ENCODE results near the gene TNRC18. TPM values are rescaled to one million over a fixed set of nuclear protein-coding genes. Genes with fewer than 3 reads are reported as not detected.

TNRC18 gene
- total and polyA plus RNA-seq, 9 of the 15 experiments (the other 6 are each of a cell fraction or from before 2014, with no cell fraction given): 0.03 to 43.2 (median 18.0) TPM

- Histone ChIP-seq H3K4me3 (no peak overlapping the region), H4K20me1 (replicated peaks; ENCODE audit: control insufficient read depth, insufficient read depth, low read length) (0 out of 2 replicates have a peak, but pooled peaks cover 3% of the 10 kb centered on the region), H3K27ac (ENCODE audit: extremely low read depth, low read depth, low read length) (no peak overlapping the region), H3K27me3 (ENCODE audit: control insufficient read depth in 2 of 2, insufficient read depth in 2 of 2, low read length in 2 of 2) (no peaks in the 10 kb centered on the region), H3K4me2 (ENCODE audit: insufficient read depth, low read length) (no peak overlapping the region), H3K9ac (ENCODE audit: insufficient read depth in 1 of 2, low read depth in 2 of 2, low read length in 2 of 2) (peak overlapping the region in 1 of 2 experiments; percentile 82; a peak in 1 of 4 replicates), H2AFZ (ENCODE audit: low read depth, low read length) (no peak overlapping the region), H3K9me1 (ENCODE audit: control insufficient read depth, insufficient read depth, low read length) (no peaks in the 10 kb centered on the region), H3K9me3 (replicated peaks; ENCODE audit: control insufficient read depth, insufficient read depth, low read depth, low read length) (no peaks in the 10 kb centered on the region), H3K79me2 (ENCODE audit: control insufficient read depth, insufficient read depth, low read length) (no peaks in the 10 kb centered on the region), H3K4me1 (replicated peaks in 1 of 2; ENCODE audit: control insufficient read depth in 2 of 2, insufficient read depth in 2 of 2, low read length in 2 of 2) (peaks cover 9 to 32% of the 10 kb centered on the region in 2 experiments; a peak in 4 of 5 replicates), H3K36me3 (ENCODE audit: control insufficient read depth, insufficient read depth, low read length) (no peaks in the 10 kb centered on the region)
- in situ Hi-C loops (cut with MboI): no loop called here
- FAIRE-seq: no peak
- POLR2A ChIA-PET: interaction anchor here (0.7 kb wide), 2 partner anchors 11 to 14 kb away, joined by 3 read pairs; no protein-coding TSS in a partner anchor
- BruUV-seq (replicated peaks): no TSS peak
- 66% methylated on average over 20 of the region's 24 CpGs for WGBS (ENCODE audit: insufficient coverage, low coverage, missing lambda C conversion rate)
- ATAC-seq: no peak
- CTCF ChIA-PET (ENCODE audit: low intra/inter-chr PET ratio): no interaction called here
- no peak for TF ChIP-seq MAZ (CRISPR knock-in tag; conservative IDR thresholded peaks at IDR 0.05 in 1 of 2, IDR thresholded peaks at IDR 0.05 in 1 of 2)
- intact Hi-C loops (cut with micrococcal nuclease): no loop called here
- no peak for DNase-seq (ENCODE audit: extremely low read depth in 1 of 4, low spot score in 3 of 4)
These were observed 16.2 kb upstream of the TNRC18 start for GRCh38 chr7:5439572-5440496.

GRCh38 chr7:5439209-5439571 lies 15.6 kb upstream of the TNRC18 start:
- no peaks in the 10 kb centered on the region for H3K27me3 ChIP-seq (ENCODE audit: control insufficient read depth in 2 of 2, insufficient read depth in 2 of 2, low read length in 2 of 2)
- intact Hi-C loops (cut with micrococcal nuclease) (no loop called here), in situ Hi-C loops (cut with MboI) (no loop called here)
- H2AFZ ChIP-seq (ENCODE audit: low read depth, low read length): no peak overlapping the region
- POLR2A ChIA-PET: interaction anchor here (0.7 kb wide), 1 partner anchor 381 kb away, joined by 3 read pairs; no protein-coding TSS in a partner anchor
- H3K9me1 ChIP-seq (ENCODE audit: control insufficient read depth, insufficient read depth, low read length): no peaks in the 10 kb centered on the region
- CTCF ChIA-PET (ENCODE audit: low intra/inter-chr PET ratio): no interaction called here
- no peak overlapping the region; a peak in 1 of 4 replicates for H3K9ac ChIP-seq (ENCODE audit: insufficient read depth in 1 of 2, low read depth in 2 of 2, low read length in 2 of 2)
- no peak overlapping the region for H3K4me3 ChIP-seq
- no TSS peak for BruUV-seq (replicated peaks)
- no peak overlapping the region for H3K27ac ChIP-seq (ENCODE audit: extremely low read depth, low read depth, low read length)
- no peak for ATAC-seq
- peaks cover 9 to 32% of the 10 kb centered on the region in 2 experiments; a peak in 4 of 5 replicates for H3K4me1 ChIP-seq (replicated peaks in 1 of 2; ENCODE audit: control insufficient read depth in 2 of 2, insufficient read depth in 2 of 2, low read length in 2 of 2)
- no peak for DNase-seq (ENCODE audit: extremely low read depth in 1 of 4, low spot score in 3 of 4)
- no peaks in the 10 kb centered on the region for H3K9me3 ChIP-seq (replicated peaks; ENCODE audit: control insufficient read depth, insufficient read depth, low read depth, low read length)
- no peak for TF ChIP-seq YBX1 (IDR thresholded peaks at IDR 0.05)
- no peak for TF ChIP-seq TAL1 (IDR thresholded peaks at IDR 0.05)
- TF ChIP-seq ELK3 (CRISPR knock-in tag; IDR thresholded peaks at IDR 0.05): no peak
- no peak for TF ChIP-seq PHF21A (IDR thresholded peaks at IDR 0.05; ENCODE audit: borderline replicate concordance, low read depth)
- no peak for TF ChIP-seq ZNF507 (tag; conservative IDR thresholded peaks at IDR 0.05)
- TF ChIP-seq RFX5 (IDR thresholded peaks at IDR 0.05; ENCODE audit: low read depth, low read length): no peak
- no peak for TF ChIP-seq ILK (tag; IDR thresholded peaks at IDR 0.05; ENCODE audit: borderline replicate concordance, low read depth)
- no peak for TF ChIP-seq ZNF408 (CRISPR knock-in tag; IDR thresholded peaks at IDR 0.05; ENCODE audit: low read depth)
- TF ChIP-seq ZNF436 (CRISPR knock-in tag; IDR thresholded peaks at IDR 0.05): no peak
- TF ChIP-seq DIDO1 (tag; IDR thresholded peaks at IDR 0.05; ENCODE audit: low read depth): no peak
- H3K79me2 ChIP-seq (ENCODE audit: control insufficient read depth, insufficient read depth, low read length): no peaks in the 10 kb centered on the region
- no peaks in the 10 kb centered on the region for H3K36me3 ChIP-seq (ENCODE audit: control insufficient read depth, insufficient read depth, low read length)
- 0 out of 2 replicates have a peak, but pooled peaks cover 3% of the 10 kb centered on the region for H4K20me1 ChIP-seq (replicated peaks; ENCODE audit: control insufficient read depth, insufficient read depth, low read length)
- FAIRE-seq: no peak
- H3K4me2 ChIP-seq (ENCODE audit: insufficient read depth, low read length): no peak overlapping the region
- 67% methylated on average over 3 of the region's 3 CpGs for WGBS (ENCODE audit: insufficient coverage, low coverage, missing lambda C conversion rate)
